Tibial nerve (tissue), 4 donors: ENCODE data around the gene HEPHL1.

Experiments used
- EP300 ChIP-seq, 2 donors: sonication (generic); formaldehyde crosslinking; IDR thresholded peaks; one replicate each; pipeline ENCODE4 v1.6.1; 2017; ENCODE audit warnings: antibody characterized with exemption in 2 of 2, mild to moderate bottlenecking in 1 of 2
- POLR2A ChIP-seq, 2 donors: fragments of 450-650 bp; IDR thresholded peaks; one replicate each; pipeline ENCODE4 v1.6.1; 2017; ENCODE audit warnings: antibody characterized with exemption in 2 of 2, mild to moderate bottlenecking in 2 of 2, moderate library complexity in 2 of 2
- TF ChIP-seq, protein P1 (sequence below), 5 experiments: fragments of 200-600 bp in 3 of 5; fragments of 450-650 bp in 2 of 5; sonication (generic) in 3 of 5; IDR thresholded peaks; one replicate each; pipeline ENCODE4 v1.5.1; 2016 to 2019; ENCODE audit warnings: antibody characterized with exemption in 5 of 5, mild to moderate bottlenecking in 3 of 5, moderate library complexity in 2 of 5

DNA sequence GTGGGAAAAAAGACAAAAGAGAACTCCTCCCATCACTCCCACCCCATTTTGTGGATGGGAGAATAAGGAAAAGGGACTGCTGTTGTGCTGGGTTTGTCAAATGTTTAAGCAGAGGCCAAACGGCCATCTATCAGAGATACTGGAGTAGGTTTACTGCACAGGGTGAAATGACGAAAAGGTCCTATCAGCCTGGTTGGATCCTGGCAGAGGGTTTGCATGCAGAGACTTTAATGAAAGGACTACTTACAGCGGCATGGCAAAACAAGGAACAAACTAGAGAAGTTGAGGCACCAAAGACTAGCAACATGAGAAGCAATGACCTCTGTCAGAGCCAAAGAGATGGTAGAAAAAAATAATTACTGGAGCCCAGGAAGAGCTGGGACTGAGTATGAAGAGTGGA is 32.2 kb upstream of the HEPHL1 start:
- TF ChIP-seq, protein P1, sequence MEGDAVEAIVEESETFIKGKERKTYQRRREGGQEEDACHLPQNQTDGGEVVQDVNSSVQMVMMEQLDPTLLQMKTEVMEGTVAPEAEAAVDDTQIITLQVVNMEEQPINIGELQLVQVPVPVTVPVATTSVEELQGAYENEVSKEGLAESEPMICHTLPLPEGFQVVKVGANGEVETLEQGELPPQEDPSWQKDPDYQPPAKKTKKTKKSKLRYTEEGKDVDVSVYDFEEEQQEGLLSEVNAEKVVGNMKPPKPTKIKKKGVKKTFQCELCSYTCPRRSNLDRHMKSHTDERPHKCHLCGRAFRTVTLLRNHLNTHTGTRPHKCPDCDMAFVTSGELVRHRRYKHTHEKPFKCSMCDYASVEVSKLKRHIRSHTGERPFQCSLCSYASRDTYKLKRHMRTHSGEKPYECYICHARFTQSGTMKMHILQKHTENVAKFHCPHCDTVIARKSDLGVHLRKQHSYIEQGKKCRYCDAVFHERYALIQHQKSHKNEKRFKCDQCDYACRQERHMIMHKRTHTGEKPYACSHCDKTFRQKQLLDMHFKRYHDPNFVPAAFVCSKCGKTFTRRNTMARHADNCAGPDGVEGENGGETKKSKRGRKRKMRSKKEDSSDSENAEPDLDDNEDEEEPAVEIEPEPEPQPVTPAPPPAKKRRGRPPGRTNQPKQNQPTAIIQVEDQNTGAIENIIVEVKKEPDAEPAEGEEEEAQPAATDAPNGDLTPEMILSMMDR (IDR thresholded peaks at IDR 0.05): no peak
- TF ChIP-seq EP300 (IDR thresholded peaks at IDR 0.05) (no peak), POLR2A (IDR thresholded peaks at IDR 0.05) (no peak)
